Measurements from ENCODE around the gene IL17RC.
"Not testable (repeated sequence)": the region's sequence is repeated elsewhere in the genome, so short reads cannot be mapped to it uniquely, and the experiment has no call there.

IL17RC gene

GRCh38 chr3:9916734-9917680 is at the start of gene IL17RC:
Gene IL17RC (plus strand): TSS chr3:9917098. CDS start chr3:9917316, 218 bp downstream.
- DNase-seq = peak; percentile 94

GRCh38 chr3:9867106-9867505 is 49.8 kb upstream of the IL17RC start:
- DNase-seq = no peak

- no peak for DNase-seq
Measured at GRCh38 chr3:9869955-9870354, 46.9 kb upstream of the IL17RC start.

GRCh38 chr3:9870978-9871377 is 45.9 kb upstream of the IL17RC start:
- DNase-seq = no peak

- not testable (repeated sequence) for DNase-seq
Measured at GRCh38 chr3:9872067-9872466, 44.8 kb upstream of the IL17RC start.

- DNase-seq = no peak
Measured at GRCh38 chr3:9875448-9875847, 41.5 kb upstream of the IL17RC start.

GRCh38 chr3:9876255-9876654 is 40.6 kb upstream of the IL17RC start:
- DNase-seq = not testable (repeated sequence)

GRCh38 chr3:9876991-9877390 is 39.9 kb upstream of the IL17RC start:
- no peak for DNase-seq

GRCh38 chr3:9878700-9879099 is 38.2 kb upstream of the IL17RC start:
- DNase-seq = no peak

GRCh38 chr3:9879830-9880549 is 36.9 kb upstream of the IL17RC start, which contains the start of gene CIDEC:
Gene CIDEC (minus strand): TSS chr3:9880253. CDS start chr3:9878486, 1,767 bp downstream.
- DNase-seq = no peak

- no peak for DNase-seq
Measured at GRCh38 chr3:9881441-9881840, 35.5 kb upstream of the IL17RC start.

- DNase-seq = no peak
Measured at GRCh38 chr3:9883706-9884554, 33.0 kb upstream of the IL17RC start.

GRCh38 chr3:9884555-9885165 is 32.2 kb upstream of the IL17RC start:
- no peak for DNase-seq

- DNase-seq = no peak
Measured at GRCh38 chr3:9886328-9886727, 30.6 kb upstream of the IL17RC start.

- DNase-seq = no peak
Measured at GRCh38 chr3:9887480-9887879, 29.4 kb upstream of the IL17RC start.

GRCh38 chr3:9888540-9888939 is 28.4 kb upstream of the IL17RC start:
- DNase-seq = no peak

- DNase-seq = no peak
Measured at GRCh38 chr3:9889405-9889804, 27.5 kb upstream of the IL17RC start.

- DNase-seq = peak; percentile 95
Measured at GRCh38 chr3:9890249-9891071, 26.4 kb upstream of the IL17RC start, which contains the start of gene JAGN1. Gene JAGN1 (plus strand): TSS chr3:9890610. CDS start chr3:9890723, 113 bp downstream.

GRCh38 chr3:9891072-9891622 is 25.8 kb upstream of the IL17RC start:
- DNase-seq = no peak

- DNase-seq = no peak
Measured at GRCh38 chr3:9893739-9894138, 23.2 kb upstream of the IL17RC start.

GRCh38 chr3:9895715-9896114 is 21.2 kb upstream of the IL17RC start:
- not testable (repeated sequence) for DNase-seq

Data from femur (tissue), 1 donor.